Stimulated activated CD4-positive, alpha-beta T cell treated with anti-CD3 and anti-CD28 coated beads, Interleukin-2, amount 100 ng/mL, for 4 hours (primary cell): ENCODE measurements around the gene KRT81.
"Not testable (repeated sequence)": the region's sequence is repeated elsewhere in the genome, so short reads cannot be mapped to it uniquely, and the experiment has no call there.

Experiments used
- DNase-seq: peaks from one replicate; pipeline ENCODE4 v3.0.0-alpha.2; 2020; ENCODE audit warnings: low read depth

The KRT81 gene

GRCh38 chr12:52241205-52241842 is 50.0 kb downstream of the KRT81 start:
- DNase-seq = no peak

GRCh38 chr12:52240247-52240646 is 51.1 kb downstream of the KRT81 start:
- DNase-seq = not testable (repeated sequence)

GRCh38 chr12:52239767-52240166 is 51.6 kb downstream of the KRT81 start:
- no peak for DNase-seq

- no peak for DNase-seq
Observed at GRCh38 chr12:52238916-52239646, 52.3 kb downstream of the KRT81 start.

- no peak for DNase-seq
Observed at GRCh38 chr12:52238207-52238840, 53.0 kb downstream of the KRT81 start.

- DNase-seq = no peak
Observed at GRCh38 chr12:52236386-52237050, 54.8 kb downstream of the KRT81 start.
